HG03432 (cell line): Measurements from ENCODE around the gene MYOD1.

Experiments
- ATAC-seq: cut with Tn5 transposase; IDR thresholded peaks from one replicate; pipeline ENCODE4 v1.9.1; 2021; ENCODE audit warnings: mild to moderate bottlenecking, moderate library complexity; ENCODE audit not compliant: unreplicated experiment

The MYOD1 gene

DNA sequence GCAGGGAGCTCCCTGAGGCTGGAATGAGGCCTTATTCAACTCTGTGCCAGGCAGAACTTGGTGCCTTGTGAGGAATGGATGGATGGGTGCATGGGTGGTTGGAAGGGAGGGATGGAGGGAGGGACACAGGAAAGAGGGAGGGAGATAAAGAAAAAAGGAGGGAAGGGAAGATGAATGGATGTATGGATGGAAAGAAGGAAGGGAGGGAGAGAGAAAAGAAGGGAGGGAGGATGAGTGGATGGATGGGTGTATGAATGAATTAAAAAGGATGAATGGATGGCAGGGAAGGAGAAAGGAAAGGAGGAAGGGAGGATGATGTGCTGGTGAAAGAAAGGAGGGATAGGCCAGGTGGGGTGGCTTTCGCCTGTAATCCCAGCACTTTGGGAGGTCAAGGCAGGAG, 49.8 kb downstream of the MYOD1 start:
- ATAC-seq: no peak

DNA sequence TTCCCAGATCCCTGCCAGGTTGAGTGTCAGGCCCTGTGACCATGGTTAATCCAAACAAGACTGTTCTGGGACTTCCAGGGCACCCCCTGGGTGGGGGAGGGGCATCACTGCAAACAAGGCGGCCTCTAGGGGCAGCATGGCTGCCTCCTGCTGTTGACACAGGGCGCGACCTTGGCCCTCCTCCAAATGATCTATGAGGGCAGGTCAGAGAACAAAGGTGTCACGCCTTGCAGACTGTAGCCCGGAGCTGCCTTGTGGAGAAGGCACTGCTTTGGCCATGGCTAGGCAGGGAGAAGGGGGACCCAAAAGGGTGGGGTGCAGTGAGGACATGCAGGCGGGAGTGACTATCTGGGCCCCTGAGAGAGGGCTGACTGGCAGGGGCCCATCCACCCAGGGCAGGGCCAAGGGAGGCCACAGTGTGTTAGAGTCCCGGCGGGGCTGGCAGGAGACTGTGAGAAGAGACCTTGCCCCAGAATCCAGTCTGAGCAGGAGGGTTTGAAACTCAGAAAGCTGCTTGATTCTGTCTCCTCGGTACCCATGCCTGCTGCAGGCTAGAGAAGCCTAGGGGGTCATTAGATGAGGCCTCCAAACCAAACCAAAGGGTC, 50.8 kb downstream of the MYOD1 start:
- no peak for ATAC-seq

DNA sequence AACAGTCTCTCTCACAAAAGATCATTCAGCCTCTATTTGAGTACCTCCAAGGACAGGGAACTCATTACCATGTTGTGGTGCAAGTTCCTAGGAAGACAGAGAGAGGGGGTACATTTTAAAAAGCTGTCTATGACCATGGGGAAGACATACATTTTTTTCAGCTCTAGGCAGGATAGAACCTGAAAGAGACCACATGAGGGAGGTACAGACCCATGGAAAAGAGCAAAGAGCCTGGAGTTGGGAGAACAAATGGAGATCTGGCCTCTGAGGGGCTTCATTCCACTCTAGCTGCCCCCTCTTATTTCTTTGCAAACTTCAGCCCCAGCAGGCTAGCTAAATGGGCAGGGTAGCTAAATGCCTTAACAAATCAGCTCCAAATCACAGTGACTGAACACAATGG, 51.5 kb downstream of the MYOD1 start:
- ATAC-seq: no peak

GRCh38 chr11:17771415-17771814, 52.0 kb downstream of the MYOD1 start:
- ATAC-seq: no peak
